GM21717 (cell line): ENCODE measurements around the gene TCF12.

ENCODE experiments used
- ATAC-seq: cut with Tn5 transposase; IDR thresholded peaks from one replicate; pipeline ENCODE4 v1.9.1; 2021; ENCODE audit warnings: mild to moderate bottlenecking, moderate library complexity; ENCODE audit not compliant: unreplicated experiment

TCF12 gene

DNA sequence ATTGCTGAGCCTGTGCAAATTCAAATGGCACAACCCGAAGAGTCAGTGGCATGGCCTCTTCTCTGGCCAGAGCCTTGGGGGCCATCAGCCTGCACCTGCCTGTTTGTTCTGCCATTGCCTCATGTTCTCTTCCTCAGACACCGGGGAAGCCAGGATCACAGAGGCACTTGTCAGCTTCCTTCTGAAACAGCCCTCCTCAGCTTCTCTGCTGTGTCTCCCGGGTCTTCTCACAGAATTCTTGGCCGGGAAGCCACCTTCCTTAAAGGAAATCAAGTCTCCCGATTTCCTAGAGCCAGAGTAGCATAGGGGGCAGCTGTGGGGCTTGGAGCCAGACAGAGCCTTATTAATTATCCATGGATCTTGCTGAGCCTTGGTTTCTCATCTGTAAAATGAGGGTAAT, 410.5 kb downstream of the TCF12 start:
- ATAC-seq = no peak

- no peak for ATAC-seq
Observed at GRCh38 chr15:57329582-57330367, 411.3 kb downstream of the TCF12 start.

- ATAC-seq = no peak
Observed at GRCh38 chr15:57330619-57331340, 412.3 kb downstream of the TCF12 start.

- no peak for ATAC-seq
Observed at GRCh38 chr15:57332326-57332725, 413.9 kb downstream of the TCF12 start.

- no peak for ATAC-seq
Observed at GRCh38 chr15:57333487-57333886, 415.0 kb downstream of the TCF12 start.

- no peak for ATAC-seq
Observed at GRCh38 chr15:57334257-57334656, 415.8 kb downstream of the TCF12 start.

- no peak for ATAC-seq
Observed at GRCh38 chr15:57335293-57335715, 416.9 kb downstream of the TCF12 start.

- ATAC-seq = no peak
Observed at GRCh38 chr15:57335719-57336118, 417.3 kb downstream of the TCF12 start.

DNA sequence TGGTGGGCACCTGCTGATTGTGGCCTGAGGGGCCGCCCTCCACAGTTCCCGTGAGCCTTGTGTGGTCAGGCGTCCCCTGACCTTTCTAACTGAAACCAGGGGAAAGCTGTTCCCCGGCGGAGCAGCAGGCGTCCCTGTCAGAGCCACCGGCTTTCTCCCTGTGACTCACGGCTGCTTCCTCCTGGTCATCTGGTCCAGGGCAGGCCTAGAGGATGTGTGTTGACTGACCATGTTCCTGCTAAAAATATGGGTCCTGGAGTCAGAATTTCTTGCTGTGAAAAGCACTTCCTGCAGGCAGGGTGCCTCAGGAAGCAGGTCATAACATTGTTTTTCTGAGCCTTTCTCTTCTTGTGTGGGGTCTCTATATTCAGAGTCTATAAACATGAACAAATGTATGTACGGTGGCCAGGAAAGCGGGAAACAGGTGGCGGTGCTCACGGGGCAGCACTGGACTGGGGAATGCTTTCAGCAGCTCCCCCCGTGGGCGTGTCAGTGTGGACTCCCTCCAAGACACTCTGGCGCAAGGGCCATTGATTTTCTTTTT, 419.5 kb downstream of the TCF12 start:
- no peak for ATAC-seq

DNA sequence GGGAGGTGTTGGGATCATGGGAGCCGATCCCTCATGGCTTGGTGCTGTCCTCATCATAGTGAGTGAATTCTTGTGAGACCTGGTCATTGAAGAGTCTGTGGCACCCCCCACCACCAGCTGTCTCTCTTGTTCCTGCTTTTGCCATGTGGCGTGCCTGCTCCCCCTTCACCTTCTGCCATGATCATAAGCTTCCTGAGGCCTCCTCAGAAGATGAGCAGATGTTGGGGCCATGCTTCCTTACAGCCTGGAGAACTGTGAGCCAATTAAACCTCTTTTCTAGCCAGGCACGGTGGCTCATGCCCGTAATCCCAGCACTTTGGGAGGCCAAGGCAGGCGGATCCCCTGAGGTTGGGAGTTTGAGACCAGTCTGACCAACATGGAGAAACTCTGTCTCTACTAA, 420.9 kb downstream of the TCF12 start:
- ATAC-seq = no peak
